HepG2 (cell line): ENCODE data around the gene FXYD6. TPM values are rescaled to one million over a fixed set of nuclear protein-coding genes. Genes with fewer than 3 reads are reported as not detected.

Experiments
- ATAC-seq: fragments of 200-7000 bp; cut with Tn5 transposase; 3 replicates; pipeline ENCODE4 v1.9.1; 2020; ENCODE audit warnings: mild to moderate bottlenecking, moderate library complexity
- BruUV-seq: library from RNA; stranded (reverse); fragments of 400-500 nt; replicated peaks from 2 replicates; lab custom pipeline; 2021; lab: Mats Ljungman, UMichigan
- CTCF ChIA-PET: fragments of 300-600 bp; formaldehyde crosslinking; extraction: SDS; loops from one replicate; lab custom pipeline; 2021; ENCODE audit warnings: low total read pairs, inconsistent platforms, low intra/inter-chr PET ratio; lab: Yijun Ruan, JAX
- POLR2A ChIA-PET: fragments of 350-600 bp; sonication (Branson Sonifier 250); formaldehyde crosslinking; loops from one replicate; lab custom pipeline; 2020; ENCODE audit warnings: antibody characterized with exemption, inconsistent platforms; lab: Yijun Ruan, JAX
- DNase-seq: peaks from one replicate; pipeline ENCODE4 v3.0.0-alpha.2; 2015; ENCODE audit warnings: low spot score
- FAIRE-seq: peaks from 3 replicates; lab custom pipeline; 2011; peaks lifted over from hg19 to GRCh38; lab: Jason Lieb, UNC
- H2AFZ ChIP-seq: one replicate; pipeline ENCODE4 v1.6.1; 2011; ENCODE audit warnings: low read length, inconsistent platforms
- H3K27ac ChIP-seq: fragments of 300-600 bp; 3 replicates; pipeline ENCODE4 v1.8.0; 2011; ENCODE audit warnings: mixed run types, mild to moderate bottlenecking, mixed read lengths, low read length, inconsistent platforms; ENCODE audit not compliant: insufficient read depth; ENCODE audit errors: extremely low read length
- H3K27me3 ChIP-seq, 2 experiments: fragments of 200-600 bp in 1 of 2; 2 replicates in 1 of 2; 3 replicates in 1 of 2; pipeline versions ENCODE4 v1.6.0 to v1.8.0; 2011; ENCODE audit warnings: low read length in 2 of 2, mild to moderate bottlenecking in 2 of 2, moderate library complexity in 2 of 2, inconsistent platforms in 1 of 2; ENCODE audit not compliant: insufficient read depth in 2 of 2, control insufficient read depth in 1 of 2
- H3K36me3 ChIP-seq, 2 experiments: fragments of 200-600 bp in 1 of 2; replicated peaks in 1 of 2; 2 replicates in 1 of 2; 3 replicates in 1 of 2; pipeline versions ENCODE4 v1.5.1 to v1.8.0; 2011; ENCODE audit warnings: low read length in 2 of 2, inconsistent platforms in 1 of 2; ENCODE audit not compliant: insufficient read depth in 2 of 2, control insufficient read depth in 1 of 2
- H3K4me1 ChIP-seq: 2 replicates; pipeline ENCODE4 v1.5.1; 2012; ENCODE audit warnings: low read length, inconsistent platforms; ENCODE audit not compliant: insufficient read depth
- H3K4me2 ChIP-seq: 2 replicates; pipeline ENCODE4 v1.6.0; 2011; ENCODE audit warnings: low read depth, low read length, inconsistent platforms
- H3K4me3 ChIP-seq, 3 experiments: fragments of 200-600 bp in 1 of 3; sonication (generic), shearing (Covaris generic) in 1 of 3; replicated peaks in 1 of 3; 2 replicates each; pipeline ENCODE4 v1.5.1; 2011 to 2016; ENCODE audit warnings: low read length in 3 of 3, inconsistent platforms in 2 of 3, low read depth in 2 of 3, mild to moderate bottlenecking in 2 of 3, control low read depth in 1 of 3, mixed read lengths in 1 of 3; ENCODE audit not compliant: insufficient read depth in 1 of 3
- H3K79me2 ChIP-seq: one replicate; pipeline ENCODE4 v1.6.1; 2011; ENCODE audit warnings: low read length, inconsistent platforms; ENCODE audit not compliant: insufficient read depth
- H3K9ac ChIP-seq: 2 replicates; pipeline ENCODE4 v1.6.0; 2011; ENCODE audit warnings: mild to moderate bottlenecking, low read depth, low read length, inconsistent platforms; ENCODE audit not compliant: insufficient read depth
- H3K9me3 ChIP-seq: 2 replicates; pipeline ENCODE4 v1.5.1; 2012; ENCODE audit warnings: mild to moderate bottlenecking, low read length
- H4K20me1 ChIP-seq: 2 replicates; pipeline ENCODE4 v1.6.0; 2011; ENCODE audit warnings: inconsistent platforms, mild to moderate bottlenecking, low read length, moderate library complexity; ENCODE audit not compliant: insufficient read depth
- HNRNPK ChIP-seq: fragments of 200-400 bp; formaldehyde crosslinking; IDR thresholded peaks from 2 replicates; pipeline ENCODE4 v1.6.1; 2018; ENCODE audit warnings: low read length, low read depth, moderate library complexity, mild to moderate bottlenecking; ENCODE audit not compliant: poor library complexity, severe bottlenecking
- RBAK ChIP-seq: sonication (generic); formaldehyde crosslinking; IDR thresholded peaks from 2 replicates; pipeline ENCODE4 v1.5.1; 2020; ENCODE audit warnings: mild to moderate bottlenecking, missing genetic modification reagents
- THAP11 ChIP-seq: IDR thresholded peaks from 2 replicates; pipeline ENCODE4 v1.6.1; 2016; ENCODE audit warnings: missing biosample characterization, missing genetic modification reagents
- ZBTB42 ChIP-seq: sonication (generic); formaldehyde crosslinking; IDR thresholded peaks from 2 replicates; pipeline ENCODE4 v1.5.0; 2020; ENCODE audit warnings: mild to moderate bottlenecking, missing genetic modification reagents
- ZNF180 ChIP-seq: sonication (generic); formaldehyde crosslinking; IDR thresholded peaks from 2 replicates; pipeline ENCODE4 v1.4.0; 2020; ENCODE audit warnings: low read depth, missing genetic modification reagents, borderline replicate concordance
- ZNF367 ChIP-seq: sonication (generic); formaldehyde crosslinking; IDR thresholded peaks from 2 replicates; pipeline ENCODE4 v1.4.0; 2020; ENCODE audit warnings: missing genetic modification reagents, borderline replicate concordance
- ZNF564 ChIP-seq: sonication (generic); formaldehyde crosslinking; IDR thresholded peaks from 2 replicates; pipeline ENCODE4 v1.8.1; 2023; ENCODE audit warnings: mild to moderate bottlenecking, missing genetic modification reagents
- ZNF577 ChIP-seq: sonication (generic); formaldehyde crosslinking; IDR thresholded peaks from 2 replicates; pipeline ENCODE4 v1.4.0; 2020; ENCODE audit warnings: mild to moderate bottlenecking, low read depth, missing genetic modification reagents, borderline replicate concordance
- ZNF607 ChIP-seq: sonication (generic); formaldehyde crosslinking; IDR thresholded peaks from 2 replicates; pipeline ENCODE4 v1.5.1; 2020; ENCODE audit warnings: missing genetic modification reagents, mild to moderate bottlenecking, borderline replicate concordance
- ZNF616 ChIP-seq: sonication (generic); formaldehyde crosslinking; IDR thresholded peaks from 2 replicates; pipeline ENCODE4 v1.5.0; 2020; ENCODE audit warnings: low read depth, mild to moderate bottlenecking, missing genetic modification reagents
- ZSCAN12 ChIP-seq: sonication (generic); formaldehyde crosslinking; IDR thresholded peaks from 2 replicates; pipeline ENCODE4 v1.9.0; 2021; ENCODE audit warnings: mild to moderate bottlenecking, missing genetic modification reagents
- ZSCAN31 ChIP-seq: sonication (generic); formaldehyde crosslinking; IDR thresholded peaks from 2 replicates; pipeline ENCODE4 v1.5.0; 2020; ENCODE audit warnings: low read depth, mild to moderate bottlenecking, missing genetic modification reagents
- WGBS: methylation state at CpG from one replicate; pipeline ENCODE4 v1.1.6; 2017; ENCODE audit warnings: low lambda C conversion rate; 5-methylcytosine and 5-hydroxymethylcytosine counted together
- in situ Hi-C: cut with HindIII; loops from 2 replicates; pipeline ENCODE4 v1.10.0; 2017; ENCODE audit warnings: low pct_unique_long_range_greater_than_20kb; ENCODE audit not compliant: extremely low pct_ligation_motif_present
- intact Hi-C: fragments of 100-400 bp; cut with micrococcal nuclease; formaldehyde crosslinking; loops from one replicate; pipeline ENCODE4 v1.10.0; 2022; ENCODE audit not compliant: unreplicated experiment
- polyA plus RNA-seq, 8 experiments: library from polyadenylated mRNA; depleted of rRNA in 3 of 8; stranded (reverse) in 7 of 8; unstranded in 1 of 8; fragments of >200 nt; fragmentation: Illumina TruSeq in 4 of 8; extraction: Trizol in 4 of 8; gene quantifications; 2 replicates each; pipeline versions ENCODE4 v1.2.1 to v1.2.3, GENCODE V29; 2011 to 2016; ENCODE audit warnings: low read depth in 4 of 8, missing spikeins in 1 of 8, mixed read lengths in 1 of 8; ENCODE audit not compliant: insufficient read depth in 1 of 8
- total RNA-seq, 5 experiments: library from RNA; depleted of rRNA; stranded (reverse); fragments of >200 nt; fragmentation: Illumina TruSeq; extraction: Trizol; gene quantifications; 2 replicates each; pipeline ENCODE4 v1.2.3, GENCODE V29; 2016; ENCODE audit warnings: low read depth in 1 of 5
- TF ChIP-seq, protein P1 (sequence below): sonication (generic); formaldehyde crosslinking; IDR thresholded peaks from 2 replicates; pipeline ENCODE4 v1.8.1; 2022; ENCODE audit warnings: low read depth, mild to moderate bottlenecking, missing genetic modification reagents
- TF ChIP-seq, protein P2 (sequence below): sonication (generic); formaldehyde crosslinking; IDR thresholded peaks from 2 replicates; pipeline ENCODE4 v1.5.0; 2020; ENCODE audit warnings: mild to moderate bottlenecking, low read depth, missing genetic modification reagents, borderline replicate concordance
- TF ChIP-seq, protein P3 (sequence below): sonication (generic); formaldehyde crosslinking; IDR thresholded peaks from 2 replicates; pipeline ENCODE4 v1.5.1; 2020; ENCODE audit warnings: missing genetic modification reagents, mild to moderate bottlenecking, borderline replicate concordance
- TF ChIP-seq, protein P4 (sequence below): sonication (generic); formaldehyde crosslinking; IDR thresholded peaks from 2 replicates; pipeline ENCODE4 v1.5.1; 2020; ENCODE audit warnings: mild to moderate bottlenecking, missing genetic modification reagents, moderate library complexity
- TF ChIP-seq, protein P5 (sequence below): sonication (generic); formaldehyde crosslinking; conservative IDR thresholded peaks from 2 replicates; pipeline ENCODE4 v1.8.1; 2023; ENCODE audit warnings: missing genetic modification reagents

Gene FXYD6
- total and polyA plus RNA-seq, 2 of the 13 experiments (the other 11 are each of a cell fraction or from before 2014, with no cell fraction given): not detected

DNA sequence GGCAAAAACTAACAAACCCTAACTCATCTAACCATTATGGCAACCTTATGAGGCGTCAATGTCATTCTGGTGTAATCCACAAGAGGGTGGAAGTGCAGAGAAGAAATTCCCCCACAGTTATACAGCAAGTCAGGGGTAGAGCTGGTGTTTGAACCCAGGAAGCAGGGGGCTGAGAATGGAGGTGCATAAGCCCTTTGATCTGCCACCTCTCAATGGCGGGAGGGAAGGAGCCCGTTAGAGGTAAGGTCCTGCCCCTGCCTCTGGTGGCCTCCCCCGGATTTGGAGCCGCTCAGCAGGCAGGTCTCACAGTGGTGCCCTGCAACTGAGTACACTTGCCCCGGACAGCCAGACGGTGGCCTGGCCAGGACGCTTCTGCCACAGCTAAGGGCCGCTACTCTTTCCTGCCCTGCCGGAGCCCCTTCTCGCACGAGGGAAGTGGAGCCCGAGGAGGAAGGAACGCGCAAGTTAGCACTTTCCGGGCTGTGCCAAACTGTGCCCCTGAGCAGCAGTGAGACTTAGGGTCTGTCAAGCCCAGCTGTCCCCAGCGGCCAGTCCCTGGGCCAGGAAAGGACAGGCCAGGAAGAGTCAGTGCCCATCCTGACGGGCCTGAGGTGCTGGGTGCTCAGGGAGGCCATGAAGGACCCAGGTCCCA lies 53.0 kb downstream of the FXYD6 start:
- no peak for DNase-seq
- peak; percentile 73 for ATAC-seq
- Histone ChIP-seq H3K9me3 (no peaks in the 10 kb centered on the region), H3K36me3 (no peaks in the 10 kb centered on the region), H3K4me1 (peaks cover 87% of the 10 kb centered on the region), H3K79me2 (peaks cover 13% of the 10 kb centered on the region), H4K20me1 (no peaks in the 10 kb centered on the region), H3K9ac (peak overlapping the region; percentile 62), H3K4me2 (peak overlapping the region; percentile 72), H3K4me3 (peak overlapping the region; percentile 42 to 72 (median 54); a peak in 5 of 6 replicates), H2AFZ (no peak overlapping the region), H3K27ac (peak overlapping the region; percentile 37), H3K27me3 (peaks cover 0 to 7% of the 10 kb centered on the region in 2 experiments; a peak in 2 of 5 replicates)
- 4% methylated on average over 11 of the region's 18 CpGs for WGBS
- POLR2A ChIA-PET: interaction anchor here (1.8 kb wide), 1 partner anchor 8 kb away, joined by 10 read pairs; no protein-coding TSS in a partner anchor
- peak; percentile 68 for FAIRE-seq
- in situ Hi-C loops (loop anchor here (5.0 kb wide), 1 partner anchor 124 kb away; no protein-coding TSS in a partner anchor), intact Hi-C loops (loop anchor here (1.0 kb wide), 1 partner anchor 230 kb away; no protein-coding TSS in a partner anchor)
- no TSS peak for BruUV-seq
- CTCF ChIA-PET: no interaction called here
- TF ChIP-seq, protein P1, sequence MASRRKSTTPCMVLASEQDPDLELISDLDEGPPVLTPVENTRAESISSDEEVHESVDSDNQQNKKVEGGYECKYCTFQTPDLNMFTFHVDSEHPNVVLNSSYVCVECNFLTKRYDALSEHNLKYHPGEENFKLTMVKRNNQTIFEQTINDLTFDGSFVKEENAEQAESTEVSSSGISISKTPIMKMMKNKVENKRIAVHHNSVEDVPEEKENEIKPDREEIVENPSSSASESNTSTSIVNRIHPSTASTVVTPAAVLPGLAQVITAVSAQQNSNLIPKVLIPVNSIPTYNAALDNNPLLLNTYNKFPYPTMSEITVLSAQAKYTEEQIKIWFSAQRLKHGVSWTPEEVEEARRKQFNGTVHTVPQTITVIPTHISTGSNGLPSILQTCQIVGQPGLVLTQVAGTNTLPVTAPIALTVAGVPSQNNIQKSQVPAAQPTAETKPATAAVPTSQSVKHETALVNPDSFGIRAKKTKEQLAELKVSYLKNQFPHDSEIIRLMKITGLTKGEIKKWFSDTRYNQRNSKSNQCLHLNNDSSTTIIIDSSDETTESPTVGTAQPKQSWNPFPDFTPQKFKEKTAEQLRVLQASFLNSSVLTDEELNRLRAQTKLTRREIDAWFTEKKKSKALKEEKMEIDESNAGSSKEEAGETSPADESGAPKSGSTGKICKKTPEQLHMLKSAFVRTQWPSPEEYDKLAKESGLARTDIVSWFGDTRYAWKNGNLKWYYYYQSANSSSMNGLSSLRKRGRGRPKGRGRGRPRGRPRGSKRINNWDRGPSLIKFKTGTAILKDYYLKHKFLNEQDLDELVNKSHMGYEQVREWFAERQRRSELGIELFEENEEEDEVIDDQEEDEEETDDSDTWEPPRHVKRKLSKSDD (CRISPR knock-in tag): no peak
- TF ChIP-seq ZNF367 (CRISPR knock-in tag): no peak
- TF ChIP-seq, protein P2, sequence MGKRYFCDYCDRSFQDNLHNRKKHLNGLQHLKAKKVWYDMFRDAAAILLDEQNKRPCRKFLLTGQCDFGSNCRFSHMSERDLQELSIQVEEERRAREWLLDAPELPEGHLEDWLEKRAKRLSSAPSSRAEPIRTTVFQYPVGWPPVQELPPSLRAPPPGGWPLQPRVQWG (CRISPR knock-in tag): no peak
- no peak for TF ChIP-seq ZSCAN12 (CRISPR knock-in tag)
- TF ChIP-seq THAP11 (CRISPR knock-in tag): no peak
- no peak for TF ChIP-seq ZNF564
- TF ChIP-seq, protein P3, sequence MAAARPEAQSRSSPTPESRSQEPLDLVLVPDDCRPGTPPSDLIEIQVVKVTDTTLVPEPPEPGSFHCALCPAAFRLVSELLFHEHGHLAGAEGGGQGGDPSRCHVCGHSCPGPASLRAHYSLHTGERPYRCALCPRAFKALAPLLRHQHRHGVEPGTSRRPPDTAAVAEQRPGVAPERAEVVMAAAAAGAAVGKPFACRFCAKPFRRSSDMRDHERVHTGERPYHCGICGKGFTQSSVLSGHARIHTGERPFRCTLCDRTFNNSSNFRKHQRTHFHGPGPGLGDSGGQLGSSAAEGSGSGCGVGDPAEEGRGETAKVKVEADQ: 0 out of 2 replicates have a peak, but pooled peaks have one; percentile 50
- no peak for TF ChIP-seq HNRNPK
- TF ChIP-seq RBAK (CRISPR knock-in tag): no peak
- TF ChIP-seq ZNF607 (CRISPR knock-in tag): no peak
- TF ChIP-seq ZBTB42 (CRISPR knock-in tag): no peak
- TF ChIP-seq, protein P4, sequence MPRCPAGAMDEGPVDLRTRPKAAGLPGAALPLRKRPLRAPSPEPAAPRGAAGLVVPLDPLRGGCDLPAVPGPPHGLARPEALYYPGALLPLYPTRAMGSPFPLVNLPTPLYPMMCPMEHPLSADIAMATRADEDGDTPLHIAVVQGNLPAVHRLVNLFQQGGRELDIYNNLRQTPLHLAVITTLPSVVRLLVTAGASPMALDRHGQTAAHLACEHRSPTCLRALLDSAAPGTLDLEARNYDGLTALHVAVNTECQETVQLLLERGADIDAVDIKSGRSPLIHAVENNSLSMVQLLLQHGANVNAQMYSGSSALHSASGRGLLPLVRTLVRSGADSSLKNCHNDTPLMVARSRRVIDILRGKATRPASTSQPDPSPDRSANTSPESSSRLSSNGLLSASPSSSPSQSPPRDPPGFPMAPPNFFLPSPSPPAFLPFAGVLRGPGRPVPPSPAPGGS (CRISPR knock-in tag): no peak
- TF ChIP-seq ZNF616 (CRISPR knock-in tag): no peak
- TF ChIP-seq ZNF180 (CRISPR knock-in tag): no peak
- TF ChIP-seq ZSCAN31 (CRISPR knock-in tag): no peak
- TF ChIP-seq, protein P5, sequence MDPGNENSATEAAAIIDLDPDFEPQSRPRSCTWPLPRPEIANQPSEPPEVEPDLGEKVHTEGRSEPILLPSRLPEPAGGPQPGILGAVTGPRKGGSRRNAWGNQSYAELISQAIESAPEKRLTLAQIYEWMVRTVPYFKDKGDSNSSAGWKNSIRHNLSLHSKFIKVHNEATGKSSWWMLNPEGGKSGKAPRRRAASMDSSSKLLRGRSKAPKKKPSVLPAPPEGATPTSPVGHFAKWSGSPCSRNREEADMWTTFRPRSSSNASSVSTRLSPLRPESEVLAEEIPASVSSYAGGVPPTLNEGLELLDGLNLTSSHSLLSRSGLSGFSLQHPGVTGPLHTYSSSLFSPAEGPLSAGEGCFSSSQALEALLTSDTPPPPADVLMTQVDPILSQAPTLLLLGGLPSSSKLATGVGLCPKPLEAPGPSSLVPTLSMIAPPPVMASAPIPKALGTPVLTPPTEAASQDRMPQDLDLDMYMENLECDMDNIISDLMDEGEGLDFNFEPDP (CRISPR knock-in tag): no peak
- TF ChIP-seq ZNF577: no peak
